SK-N-MC (cell line): ENCODE results near the gene ASGR1.

Source experiments
- EZH2 ChIP-seq: fragments of 200-600 bp; sonication (generic); IDR thresholded peaks from one replicate; pipeline ENCODE4 v1.6.1; 2017; ENCODE audit warnings: antibody characterized with exemption
- POLR2AphosphoS5 ChIP-seq: IDR thresholded peaks from 2 replicates; pipeline ENCODE4 v1.6.1; 2012; ENCODE audit warnings: mild to moderate bottlenecking, low read depth, low read length, borderline replicate concordance

DNA sequence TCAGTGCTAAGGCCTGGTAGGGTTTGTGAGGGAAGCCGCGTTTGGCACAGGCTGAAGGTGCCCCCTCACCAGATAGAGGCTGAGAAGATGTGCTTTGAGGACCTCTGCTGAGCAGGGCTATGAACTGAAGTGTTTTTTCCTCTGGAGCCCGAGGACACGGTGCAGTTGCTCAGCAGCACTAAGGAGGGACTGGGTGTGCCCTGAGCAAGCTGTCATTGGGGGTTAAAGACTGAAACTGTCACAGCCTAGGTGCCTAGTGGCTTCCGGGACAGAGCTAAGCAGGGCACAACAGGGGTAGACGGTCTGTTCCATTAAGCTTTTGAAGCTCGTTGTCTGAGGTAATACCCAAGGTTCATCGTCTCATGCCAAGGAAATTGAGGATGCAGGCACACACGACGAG is 39.8 kb downstream of the ASGR1 start:
- TF ChIP-seq EZH2 (no peak), POLR2AphosphoS5 (no peak)
